NCI-H1105 (cell line): ENCODE data around the gene MTNR1A.

Experiments used
- DNase-seq: peaks from one replicate; lab custom pipeline; 2025; lab: John Stamatoyannopoulos, UW

The MTNR1A gene

GRCh38 chr4:186554914-186555827 lies at the start of gene MTNR1A:
Gene MTNR1A (minus strand): TSS chr4:186555567. CDS start chr4:186555365, 202 bp downstream.
- no peak for DNase-seq

GRCh38 chr4:186604124-186604807 lies 48.9 kb upstream of the MTNR1A start:
- no peak for DNase-seq

- DNase-seq = no peak
Measured at GRCh38 chr4:186602978-186603377, 47.6 kb upstream of the MTNR1A start.

GRCh38 chr4:186599483-186599882 lies 44.1 kb upstream of the MTNR1A start:
- no peak for DNase-seq

- no peak for DNase-seq
Measured at GRCh38 chr4:186598686-186599085, 43.3 kb upstream of the MTNR1A start.

- DNase-seq = no peak
Measured at GRCh38 chr4:186596850-186597390, 41.6 kb upstream of the MTNR1A start.

GRCh38 chr4:186596346-186596745 lies 41.0 kb upstream of the MTNR1A start:
- DNase-seq = no peak

GRCh38 chr4:186593587-186593973 lies 38.2 kb upstream of the MTNR1A start:
- DNase-seq = no peak

- no peak for DNase-seq
Measured at GRCh38 chr4:186592966-186593586, 37.7 kb upstream of the MTNR1A start.

GRCh38 chr4:186592445-186592844 lies 37.1 kb upstream of the MTNR1A start:
- no peak for DNase-seq

- DNase-seq = no peak
Measured at GRCh38 chr4:186591651-186592050, 36.3 kb upstream of the MTNR1A start.

GRCh38 chr4:186588503-186588902 lies 33.1 kb upstream of the MTNR1A start:
- DNase-seq = no peak

- no peak for DNase-seq
Measured at GRCh38 chr4:186587416-186588018, 32.1 kb upstream of the MTNR1A start.

- DNase-seq = no peak
Measured at GRCh38 chr4:186586205-186586604, 30.8 kb upstream of the MTNR1A start.

- no peak for DNase-seq
Measured at GRCh38 chr4:186584912-186585311, 29.5 kb upstream of the MTNR1A start.

- no peak for DNase-seq
Measured at GRCh38 chr4:186581421-186581820, 26.1 kb upstream of the MTNR1A start.

- DNase-seq = no peak
Measured at GRCh38 chr4:186580669-186581068, 25.3 kb upstream of the MTNR1A start.

- DNase-seq = no peak
Measured at GRCh38 chr4:186570193-186570996, 15.0 kb upstream of the MTNR1A start.

GRCh38 chr4:186569533-186570192 lies 14.3 kb upstream of the MTNR1A start:
- no peak for DNase-seq

GRCh38 chr4:186566068-186566467 lies 10.7 kb upstream of the MTNR1A start:
- DNase-seq = no peak

- no peak for DNase-seq
Measured at GRCh38 chr4:186563761-186564160, 8.4 kb upstream of the MTNR1A start.
